Neuronal stem cell (in vitro differentiated cells): ENCODE measurements around the gene LRRC2.

Experiments
- DNase-seq: peaks from one replicate; pipeline ENCODE4 v3.0.0-alpha.2; 2013; ENCODE audit warnings: low spot score
- H2AFZ ChIP-seq: one replicate; pipeline ENCODE4 v1.6.1; 2013; ENCODE audit warnings: mild to moderate bottlenecking, low read length, inconsistent platforms
- H2AK5ac ChIP-seq: 2 replicates; pipeline ENCODE4 v1.6.1; 2013; ENCODE audit warnings: low read depth, mild to moderate bottlenecking, inconsistent platforms, low read length, moderate library complexity, mixed read lengths
- H2BK120ac ChIP-seq: 2 replicates; pipeline ENCODE4 v1.6.1; 2013; ENCODE audit warnings: low read depth, mild to moderate bottlenecking, inconsistent platforms, low read length, moderate library complexity, mixed read lengths
- H2BK12ac ChIP-seq: one replicate; pipeline ENCODE4 v1.6.1; 2013; ENCODE audit warnings: low read length, inconsistent platforms
- H2BK15ac ChIP-seq: 2 replicates; pipeline ENCODE4 v1.6.1; 2013; ENCODE audit warnings: mild to moderate bottlenecking, low read length, inconsistent platforms, mixed read lengths
- H2BK5ac ChIP-seq: one replicate; pipeline ENCODE4 v1.6.1; 2013; ENCODE audit warnings: inconsistent platforms, mild to moderate bottlenecking, low read length, moderate library complexity
- H3K14ac ChIP-seq: one replicate; pipeline ENCODE4 v1.6.1; 2013; ENCODE audit warnings: low read length, inconsistent platforms
- H3K18ac ChIP-seq: 2 replicates; pipeline ENCODE4 v1.6.1; 2013; ENCODE audit warnings: low read length, inconsistent platforms
- H3K23ac ChIP-seq: 2 replicates; pipeline ENCODE4 v1.6.1; 2013; ENCODE audit warnings: low read depth, mild to moderate bottlenecking, mixed read lengths, low read length, inconsistent platforms; ENCODE audit not compliant: poor library complexity
- H3K27ac ChIP-seq: replicated peaks from 3 replicates; pipeline ENCODE4 v1.5.1; 2013; ENCODE audit warnings: low read length, inconsistent platforms
- H3K27me3 ChIP-seq, 3 experiments: 2 replicates each; pipeline ENCODE4 v1.6.1; 2013; ENCODE audit warnings: low read length in 3 of 3, mild to moderate bottlenecking in 2 of 3, inconsistent platforms in 1 of 3, low read depth in 1 of 3, mixed read lengths in 1 of 3, moderate library complexity in 1 of 3; ENCODE audit not compliant: control insufficient read depth in 3 of 3, insufficient read depth in 3 of 3
- H3K36me3 ChIP-seq, 2 donors: replicated peaks in 1 of 2; 2 replicates each; pipeline ENCODE4 v1.6.1; 2013; ENCODE audit warnings: low read length in 2 of 2; ENCODE audit not compliant: control insufficient read depth in 2 of 2, insufficient read depth in 2 of 2
- H3K4ac ChIP-seq: 2 replicates; pipeline ENCODE4 v1.6.1; 2013; ENCODE audit warnings: inconsistent platforms, mild to moderate bottlenecking, low read length, moderate library complexity
- H3K4me1 ChIP-seq, 2 donors: 1 replicate in 1 of 2; 2 replicates in 1 of 2; pipeline ENCODE4 v1.6.1; 2013; ENCODE audit warnings: low read length in 2 of 2, low read depth in 1 of 2; ENCODE audit not compliant: control insufficient read depth in 2 of 2, insufficient read depth in 1 of 2
- H3K4me2 ChIP-seq: one replicate; pipeline ENCODE4 v1.6.1; 2013; ENCODE audit warnings: mild to moderate bottlenecking, low read length, inconsistent platforms; ENCODE audit not compliant: insufficient read depth, poor library complexity, severe bottlenecking
- H3K4me3 ChIP-seq, 2 donors: 2 replicates each; pipeline ENCODE4 v1.5.1; 2013; ENCODE audit warnings: low read length in 2 of 2, mild to moderate bottlenecking in 2 of 2, inconsistent platforms in 1 of 2, moderate library complexity in 1 of 2
- H3K79me1 ChIP-seq: one replicate; pipeline ENCODE4 v1.6.1; 2013; ENCODE audit warnings: low read depth, mild to moderate bottlenecking, inconsistent platforms, low read length, moderate library complexity
- H3K9ac ChIP-seq: one replicate; pipeline ENCODE4 v1.6.1; 2013; ENCODE audit warnings: mild to moderate bottlenecking, low read depth, low read length, inconsistent platforms; ENCODE audit not compliant: poor library complexity
- H3K9me3 ChIP-seq, 2 donors: replicated peaks in 1 of 2; 2 replicates each; pipeline versions ENCODE3 to v1.6.1; 2013; ENCODE audit warnings: low read length in 2 of 2, mild to moderate bottlenecking in 2 of 2, inconsistent platforms in 1 of 2, low read depth in 1 of 2, mixed read lengths in 1 of 2, moderate library complexity in 1 of 2; ENCODE audit not compliant: control insufficient read depth in 2 of 2, insufficient read depth in 1 of 2
- H4K8ac ChIP-seq: one replicate; pipeline ENCODE4 v1.6.1; 2013; ENCODE audit warnings: low read depth, mild to moderate bottlenecking, inconsistent platforms, low read length, moderate library complexity
- H4K91ac ChIP-seq: one replicate; pipeline ENCODE4 v1.6.1; 2013; ENCODE audit warnings: low read length, low read depth, mild to moderate bottlenecking, inconsistent platforms; ENCODE audit not compliant: poor library complexity
- WGBS, 2 donors: extraction: QIAGEN DNeasy Blood & Tissue Kit; methylation state at CpG; one replicate each; pipeline ENCODE4 v1.1.7; 2013; ENCODE audit warnings: missing lambda C conversion rate in 2 of 2, mixed read lengths in 1 of 2; ENCODE audit not compliant: insufficient read length in 2 of 2, insufficient replicate concordance in 1 of 2; ENCODE audit errors: extremely low coverage in 2 of 2; 5-methylcytosine and 5-hydroxymethylcytosine counted together

Gene LRRC2

DNA sequence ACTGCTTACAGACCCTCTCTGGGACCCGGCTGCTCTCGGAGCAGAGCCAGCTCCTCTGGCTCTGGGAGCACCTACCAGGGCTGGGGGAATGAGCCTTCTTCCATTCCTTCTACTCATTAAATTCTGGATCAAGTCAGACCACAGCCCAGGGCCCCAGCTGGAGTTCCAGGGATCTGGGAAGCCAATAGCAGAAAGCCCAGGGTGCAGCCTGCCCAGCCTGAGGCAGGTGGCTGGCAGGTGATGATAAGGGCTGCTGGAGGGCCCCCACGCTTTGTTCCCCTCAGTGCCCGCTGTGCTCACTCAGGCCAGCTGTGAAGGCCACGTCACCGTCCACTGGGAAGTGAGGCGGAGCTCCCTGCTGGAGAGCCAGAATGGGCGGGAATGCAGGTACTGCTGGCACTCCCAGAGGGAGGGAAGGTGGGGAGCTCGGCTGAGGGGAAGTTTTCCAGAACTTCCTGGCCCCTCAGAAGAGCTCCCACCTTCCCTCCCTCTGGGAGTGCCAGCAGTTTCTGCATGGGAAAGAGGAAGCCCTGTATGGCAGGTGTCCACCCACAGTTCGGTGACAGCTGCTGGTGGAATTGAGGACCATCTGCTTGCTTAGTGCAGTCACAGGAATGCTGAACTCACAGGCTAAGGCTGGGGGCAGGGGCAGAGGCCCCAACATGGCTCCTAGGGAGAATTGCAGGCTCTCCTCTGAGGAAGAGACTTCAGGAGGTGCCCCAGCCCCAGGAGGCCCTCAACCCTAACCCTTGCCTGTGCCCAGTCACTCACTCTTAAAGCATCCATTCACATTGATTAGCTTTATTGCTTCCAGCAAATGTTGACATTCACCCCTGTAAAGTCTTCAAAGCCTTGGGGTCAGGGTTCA, 81.0 kb downstream of the LRRC2 start:
- no peak overlapping the region for H3K27ac ChIP-seq
- no peak overlapping the region for H3K14ac ChIP-seq
- H4K91ac ChIP-seq: no peak overlapping the region
- no peak overlapping the region for H3K4ac ChIP-seq
- DNase-seq: no peak
- H3K23ac ChIP-seq: no peak overlapping the region
- H3K4me2 ChIP-seq: no peak overlapping the region
- no peak overlapping the region for H2BK15ac ChIP-seq
- no peak overlapping the region for H3K4me3 ChIP-seq
- peak overlapping the region; percentile 23 for H2AK5ac ChIP-seq
- H2BK12ac ChIP-seq: no peak overlapping the region
- H2AFZ ChIP-seq: no peak overlapping the region
- WGBS, 2 donors: no CpG with 5 or more reads among the region's 10 CpGs
- no peaks in the 10 kb centered on the region for H3K79me1 ChIP-seq
- peak overlapping the region; percentile 70 for H3K18ac ChIP-seq
- no peaks in the 10 kb centered on the region for H3K27me3 ChIP-seq
- no peak overlapping the region for H3K9ac ChIP-seq
- peaks cover 0 to 5% of the 10 kb centered on the region in 2 donors for H3K4me1 ChIP-seq
- no peak overlapping the region for H2BK5ac ChIP-seq
- no peak overlapping the region for H2BK120ac ChIP-seq
- no peaks in the 10 kb centered on the region for H3K36me3 ChIP-seq
- no peak overlapping the region for H4K8ac ChIP-seq
- H3K9me3 ChIP-seq: no peaks in the 10 kb centered on the region

DNA sequence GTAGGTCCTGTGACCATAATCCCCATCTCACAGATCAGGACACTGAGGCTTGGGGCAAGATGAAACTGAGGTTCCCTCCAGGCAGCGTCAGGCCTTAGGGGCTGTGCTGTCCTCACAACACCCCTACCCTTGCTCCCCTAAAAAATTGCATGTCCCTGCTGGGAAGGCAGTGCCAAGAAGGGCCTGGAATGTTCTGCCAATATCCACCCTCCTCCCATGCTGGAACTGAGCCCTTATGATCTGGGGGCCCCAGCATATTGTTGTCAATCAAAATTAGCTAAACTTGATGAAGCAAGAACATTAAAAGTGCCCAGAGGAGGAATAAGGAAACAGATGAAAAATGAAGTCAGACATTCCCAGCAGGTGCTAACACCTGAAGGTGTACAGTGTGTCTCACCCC, 81.7 kb downstream of the LRRC2 start:
- H3K27ac ChIP-seq: no peak overlapping the region
- no peak overlapping the region for H2BK12ac ChIP-seq
- DNase-seq: no peak

DNA sequence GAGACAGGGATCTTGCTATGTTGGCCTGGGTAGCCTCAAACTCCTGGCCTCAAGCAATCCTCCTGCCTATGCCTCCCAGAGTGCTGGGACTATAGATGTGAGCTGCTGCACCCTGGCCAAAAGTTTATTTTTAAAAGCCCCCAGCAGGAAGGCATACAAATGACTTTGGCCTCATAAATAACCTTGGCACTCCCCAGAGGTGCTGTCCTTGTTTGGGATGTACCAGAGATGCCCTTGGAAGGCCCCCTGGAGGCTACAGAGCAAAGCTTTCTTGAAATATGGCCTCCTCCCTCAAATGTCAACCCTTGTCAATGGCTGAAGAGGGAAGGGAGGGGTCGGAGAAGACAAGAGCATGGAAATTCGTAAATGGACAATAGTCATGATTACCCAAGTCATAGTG, 82.3 kb downstream of the LRRC2 start:
- no peak overlapping the region for H2AFZ ChIP-seq
- H3K9ac ChIP-seq: no peak overlapping the region
- H3K36me3 ChIP-seq: no peaks in the 10 kb centered on the region
- H3K27me3 ChIP-seq: no peaks in the 10 kb centered on the region
- H3K23ac ChIP-seq: no peak overlapping the region
- H2BK120ac ChIP-seq: no peak overlapping the region
- no CpG with 5 or more reads among the region's 2 CpGs for WGBS, 2 donors
- H3K4me2 ChIP-seq: no peak overlapping the region
- H3K27ac ChIP-seq: no peak overlapping the region
- peaks cover 0 to 4% of the 10 kb centered on the region in 2 donors for H3K4me1 ChIP-seq
- H2BK5ac ChIP-seq: no peak overlapping the region
- H2BK12ac ChIP-seq: no peak overlapping the region
- H3K14ac ChIP-seq: no peak overlapping the region
- H4K91ac ChIP-seq: no peak overlapping the region
- no peak overlapping the region for H3K18ac ChIP-seq
- DNase-seq: no peak
- H2AK5ac ChIP-seq: no peak overlapping the region
- no peak overlapping the region for H2BK15ac ChIP-seq
- no peak overlapping the region for H4K8ac ChIP-seq
- H3K4ac ChIP-seq: no peak overlapping the region
- no peak overlapping the region for H3K4me3 ChIP-seq
- H3K9me3 ChIP-seq: no peaks in the 10 kb centered on the region
- H3K79me1 ChIP-seq: no peaks in the 10 kb centered on the region

More for the DNA sequence above, 81.7 kb downstream of the LRRC2 start:
- peaks cover 0 to 5% of the 10 kb centered on the region in 2 donors for H3K4me1 ChIP-seq
- no peak overlapping the region for H2BK5ac ChIP-seq
- H3K4me3 ChIP-seq: no peak overlapping the region
- no peaks in the 10 kb centered on the region for H3K27me3 ChIP-seq
- H4K91ac ChIP-seq: no peak overlapping the region
- no peak overlapping the region for H2BK120ac ChIP-seq
- no peak overlapping the region for H3K9ac ChIP-seq
- H3K4ac ChIP-seq: no peak overlapping the region
- no peaks in the 10 kb centered on the region for H3K36me3 ChIP-seq
- no peak overlapping the region for H2BK15ac ChIP-seq
- no peak overlapping the region for H3K4me2 ChIP-seq
- H2AFZ ChIP-seq: no peak overlapping the region
- H3K18ac ChIP-seq: no peak overlapping the region
- H3K9me3 ChIP-seq: no peaks in the 10 kb centered on the region
- WGBS, 2 donors: no CpG with 5 or more reads among the region's 1 CpG
- H3K14ac ChIP-seq: no peak overlapping the region
- H3K23ac ChIP-seq: no peak overlapping the region
- no peak overlapping the region for H4K8ac ChIP-seq
- H3K79me1 ChIP-seq: no peaks in the 10 kb centered on the region
- no peak overlapping the region for H2AK5ac ChIP-seq

DNA sequence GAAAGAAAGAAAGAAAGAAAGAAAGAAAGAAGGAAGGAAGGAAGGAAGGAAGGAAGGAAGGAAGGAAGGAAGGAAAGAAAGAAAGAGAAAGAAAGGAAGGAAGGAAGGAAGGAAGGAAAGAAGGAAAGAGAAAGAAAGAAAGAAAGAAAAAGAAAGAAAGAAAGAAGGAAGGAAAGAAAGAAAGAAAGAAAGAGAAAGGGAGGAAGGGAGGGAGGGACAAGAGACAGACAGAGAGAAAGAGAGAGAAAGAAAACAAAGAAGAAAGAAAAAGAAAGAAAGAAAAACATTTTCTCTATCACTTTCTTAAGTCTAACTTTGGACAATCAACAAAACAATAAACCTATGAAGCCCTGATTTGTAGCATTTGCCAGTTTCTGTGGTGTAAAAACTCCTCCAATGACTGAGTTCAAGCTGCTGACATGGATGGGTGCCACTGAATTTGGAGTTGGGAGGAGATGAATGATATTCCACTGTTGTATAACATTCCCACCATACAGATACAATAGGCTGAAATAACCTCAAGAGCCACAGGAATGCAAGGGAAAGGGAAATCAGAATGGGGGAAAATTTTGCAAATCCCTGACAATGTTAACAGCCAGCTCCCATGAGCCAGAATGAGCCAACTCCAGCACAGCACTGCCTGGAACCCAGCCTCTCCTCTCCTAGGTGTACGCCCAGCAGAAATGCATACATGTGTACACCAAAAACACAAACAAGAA, 83.3 kb downstream of the LRRC2 start:
- Histone ChIP-seq H2BK120ac (no peak overlapping the region), H3K27ac (no peak overlapping the region), H3K18ac (no peak overlapping the region), H3K9ac (no peak overlapping the region), H2AK5ac (no peak overlapping the region), H2BK12ac (no peak overlapping the region), H4K91ac (no peak overlapping the region), H3K27me3 (no peaks in the 10 kb centered on the region), H3K4me1 (peaks cover 0 to 3% of the 10 kb centered on the region in 2 donors), H2BK15ac (no peak overlapping the region), H2AFZ (no peak overlapping the region), H4K8ac (no peak overlapping the region), H3K14ac (no peak overlapping the region), H3K4ac (no peak overlapping the region), H3K4me3 (no peak overlapping the region), H3K23ac (no peak overlapping the region), H2BK5ac (no peak overlapping the region), H3K36me3 (no peaks in the 10 kb centered on the region), H3K9me3 (no peaks in the 10 kb centered on the region), H3K4me2 (no peak overlapping the region), H3K79me1 (no peaks in the 10 kb centered on the region)
- WGBS, 2 donors: no CpG with 5 or more reads among the region's 1 CpG
- DNase-seq: no peak
